Right ventricle myocardium inferior (tissue), 1 donor: ENCODE data around the gene EIF3CL. TPM values are rescaled to one million over a fixed set of nuclear protein-coding genes. Genes with fewer than 3 reads are reported as not detected.
"Not testable (repeated sequence)": the region's sequence is repeated elsewhere in the genome, so short reads cannot be mapped to it uniquely, and the experiment has no call there.

Experiments
- ATAC-seq: fragments of 200-7000 bp; cut with Tn5 transposase; one replicate; pipeline ENCODE4 v1.9.1; 2020; ENCODE audit warnings: mild to moderate bottlenecking, moderate library complexity
- DNase-seq: peaks from one replicate; pipeline ENCODE4 v3.0.0; 2021; ENCODE audit errors: missing footprints
- intact Hi-C: fragments of 100-400 bp; cut with DNase I; formaldehyde crosslinking; loops from one replicate; pipeline ENCODE4 v1.11.0; 2022
- long read RNA-seq: library from polyadenylated mRNA; unstranded; transcript quantifications from one replicate; pipeline ENCODE4 v2.0.0, GENCODE V29; 2021
- total RNA-seq: library from RNA; stranded (reverse); fragmentation: NEBNext Ultra II Directional; extraction: Animal tissue kit (Norgen Biotek cat#: 25700); gene quantifications from one replicate; pipeline ENCODE4 v1.2.1, GENCODE V29; 2021
- donor health status: DM: no; HTN: yes; CAD: no; lungs with severe emphysema.

Gene EIF3CL
- total RNA-seq = 23.0 TPM
- long read RNA-seq, partial matches to known transcripts = 21 of 26 reads
- long read RNA-seq, other reads (novel, unspliced or antisense) = 2 of 26 reads

- intact Hi-C loops, DNase-seq: not testable (repeated sequence)
- peak; percentile 100 for ATAC-seq
These were observed at the start of gene EIF3CL for GRCh38 chr16:28403220-28404072. EIF3CL (minus strand) TSS chr16:28403841; CDS start chr16:28403618, 223 bp downstream.

GRCh38 chr16:28447081-28447480 lies 43.4 kb upstream of the EIF3CL start:
- intact Hi-C loops, DNase-seq, ATAC-seq: not testable (repeated sequence)

GRCh38 chr16:28446388-28446787 lies 42.7 kb upstream of the EIF3CL start:
- DNase-seq, intact Hi-C loops, ATAC-seq: not testable (repeated sequence)

DNA sequence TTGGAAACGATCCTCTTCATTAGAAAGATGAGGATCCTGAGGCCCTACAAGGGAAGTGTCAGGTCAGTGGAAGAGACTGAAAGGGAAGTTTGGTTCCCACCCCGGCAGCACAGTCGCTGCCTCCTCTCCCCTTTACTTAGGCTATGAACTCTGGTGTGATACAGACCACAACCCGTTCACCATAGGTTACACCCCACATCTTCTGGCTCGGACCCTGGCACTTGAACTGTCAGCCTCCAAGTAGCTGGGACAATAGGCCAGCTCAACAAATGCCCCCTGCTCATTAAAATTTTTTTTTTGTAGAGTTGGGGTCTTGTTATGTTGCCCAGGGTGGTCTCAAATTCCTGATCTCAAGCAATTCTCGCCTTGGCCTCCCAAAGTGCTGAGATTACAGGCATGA lies 40.3 kb upstream of the EIF3CL start:
- ATAC-seq, DNase-seq, intact Hi-C loops: not testable (repeated sequence)

- intact Hi-C loops, ATAC-seq: not testable (repeated sequence)
- DNase-seq = peak; percentile 30
These were observed 35.3 kb upstream of the EIF3CL start for GRCh38 chr16:28438899-28439298.

DNA sequence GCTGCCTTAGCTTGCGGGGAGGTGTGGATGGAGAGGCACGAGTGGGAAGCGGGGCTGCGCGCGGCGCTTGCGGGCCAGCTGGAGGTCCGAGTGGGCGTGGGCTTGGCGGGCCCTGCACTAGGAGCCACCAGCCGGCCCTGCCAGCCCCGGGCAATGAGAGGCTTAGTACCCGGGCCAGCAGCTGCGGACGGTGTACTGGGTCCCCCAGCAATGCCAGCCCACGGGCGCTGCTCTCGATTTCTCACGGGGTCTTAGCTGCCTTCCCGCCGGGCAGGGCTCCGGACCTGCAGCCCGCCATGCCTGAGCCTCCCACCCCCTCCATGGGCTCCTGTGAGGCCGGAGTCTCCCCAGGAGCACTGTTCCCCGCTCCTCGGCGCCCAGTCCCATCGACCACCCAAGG lies 31.7 kb upstream of the EIF3CL start:
- ATAC-seq, intact Hi-C loops: not testable (repeated sequence)
- DNase-seq = peak; percentile 5

DNA sequence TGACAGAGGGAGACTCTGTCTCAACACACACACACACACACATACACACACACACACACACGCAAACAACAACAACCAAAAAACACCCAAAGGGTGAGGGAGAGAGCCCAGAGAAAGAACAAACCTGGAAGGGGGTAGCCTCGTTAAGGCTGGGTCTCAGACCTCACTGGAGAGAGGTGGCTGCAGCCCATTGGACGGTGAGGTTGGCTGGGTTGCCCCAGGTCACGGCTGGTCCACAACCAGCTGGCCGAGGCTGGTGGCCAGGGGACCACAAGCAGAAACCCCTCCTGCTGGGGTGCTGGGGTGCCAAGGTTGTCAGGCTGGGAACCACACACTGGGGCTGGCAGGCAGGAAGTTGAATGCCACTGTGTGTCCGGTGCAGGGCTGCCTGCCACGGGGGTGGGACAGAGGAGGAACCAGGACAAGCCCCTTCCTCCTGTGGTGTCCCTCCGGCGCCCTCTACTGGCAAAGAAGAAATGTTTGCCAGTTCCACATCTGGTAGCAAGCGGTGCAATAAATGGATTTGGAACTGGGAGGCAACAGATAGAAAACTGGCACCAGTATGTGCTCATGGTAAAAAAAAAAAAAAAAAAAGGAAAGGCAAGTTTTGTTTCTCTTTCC lies 22.5 kb upstream of the EIF3CL start:
- DNase-seq, intact Hi-C loops: not testable (repeated sequence)
- peak; percentile 96 for ATAC-seq

GRCh38 chr16:28421071-28421750 lies 17.6 kb upstream of the EIF3CL start:
- ATAC-seq, DNase-seq, intact Hi-C loops: not testable (repeated sequence)

- intact Hi-C loops, ATAC-seq, DNase-seq: not testable (repeated sequence)
These were observed 13.4 kb upstream of the EIF3CL start for GRCh38 chr16:28417033-28417432.

GRCh38 chr16:28414530-28414929 lies 10.9 kb upstream of the EIF3CL start:
- DNase-seq = peak; percentile 50
- ATAC-seq, intact Hi-C loops: not testable (repeated sequence)

DNA sequence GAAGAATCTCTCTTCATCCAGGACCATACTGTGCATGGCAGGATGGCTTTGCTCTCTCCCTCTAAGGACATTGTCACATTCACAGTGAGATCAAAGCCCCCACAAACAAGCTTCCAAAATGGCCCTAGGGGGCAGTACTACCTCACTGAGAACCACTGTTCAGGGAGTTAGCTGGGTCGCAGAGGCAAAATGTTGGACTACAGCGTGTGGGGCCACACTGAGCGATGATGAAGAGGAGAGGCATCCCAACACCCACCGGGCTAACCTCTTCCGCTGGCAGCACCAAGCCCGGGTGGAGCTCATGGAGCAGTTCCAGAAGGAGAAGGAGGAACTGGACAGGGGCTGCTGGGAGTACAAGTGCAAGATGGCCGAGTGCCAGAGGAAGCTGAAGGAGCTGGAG lies 9.9 kb upstream of the EIF3CL start:
- intact Hi-C loops, ATAC-seq, DNase-seq: not testable (repeated sequence)

GRCh38 chr16:28392054-28392453 lies 11.6 kb downstream of the EIF3CL start:
- DNase-seq, intact Hi-C loops, ATAC-seq: not testable (repeated sequence)

GRCh38 chr16:28382177-28382867 lies 21.3 kb downstream of the EIF3CL start:
- peak; percentile 70 for ATAC-seq
- intact Hi-C loops, DNase-seq: not testable (repeated sequence)

GRCh38 chr16:28377822-28378221 lies 25.8 kb downstream of the EIF3CL start:
- ATAC-seq, intact Hi-C loops: not testable (repeated sequence)
- peak; percentile 53 for DNase-seq

DNA sequence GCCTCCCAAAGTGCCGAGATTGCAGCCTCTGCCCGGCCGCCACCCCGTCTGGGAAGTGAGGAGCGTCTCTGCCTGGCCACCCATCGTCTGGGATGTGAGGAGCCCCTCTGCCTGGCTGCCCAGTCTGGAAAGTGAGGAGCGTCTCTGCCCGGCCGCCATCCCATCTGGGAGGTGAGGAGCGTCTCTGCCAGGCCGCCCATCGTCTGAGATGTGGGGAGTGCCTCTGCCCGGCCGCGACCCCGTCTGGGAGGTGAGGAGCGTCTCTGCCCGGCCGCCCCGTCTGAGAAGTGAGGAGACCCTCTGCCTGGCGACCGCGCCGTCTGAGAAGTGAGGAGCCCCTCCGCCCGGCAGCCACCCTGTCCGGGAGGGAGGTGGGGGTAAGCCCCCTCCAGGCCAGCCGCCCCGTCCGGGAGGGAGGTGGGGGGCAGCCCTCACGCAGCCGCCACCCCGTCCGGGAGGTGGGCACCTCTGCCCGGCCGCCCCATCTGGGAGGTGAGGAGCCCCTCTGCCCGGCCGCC lies 26.5 kb downstream of the EIF3CL start:
- ATAC-seq, DNase-seq, intact Hi-C loops: not testable (repeated sequence)

DNA sequence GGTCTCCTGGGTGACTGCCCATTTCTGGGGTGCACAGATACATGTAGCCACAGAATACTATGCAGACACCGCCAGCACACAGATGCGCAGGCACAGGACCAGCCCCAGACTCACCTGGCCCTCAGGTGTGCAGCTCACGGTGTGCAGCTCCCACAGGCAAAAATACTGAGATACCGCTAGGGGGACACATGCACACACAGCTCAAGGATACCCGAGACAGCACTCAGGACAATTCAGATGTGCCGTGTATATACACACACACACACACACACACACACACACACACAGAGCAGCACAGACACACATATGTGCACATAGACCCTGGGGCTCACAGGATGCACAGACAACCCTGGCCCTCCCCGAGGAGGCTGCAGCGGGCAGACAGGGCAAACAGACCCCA lies 28.5 kb downstream of the EIF3CL start:
- DNase-seq, intact Hi-C loops: not testable (repeated sequence)
- peak; percentile 34 for ATAC-seq

- intact Hi-C loops, ATAC-seq, DNase-seq: not testable (repeated sequence)
These were observed 29.4 kb downstream of the EIF3CL start for GRCh38 chr16:28374281-28374680.

GRCh38 chr16:28367926-28368325 lies 35.7 kb downstream of the EIF3CL start:
- ATAC-seq, intact Hi-C loops: not testable (repeated sequence)
- peak; percentile 46 for DNase-seq
